ENCODE measurements around the gene KDM7A.

DNA sequence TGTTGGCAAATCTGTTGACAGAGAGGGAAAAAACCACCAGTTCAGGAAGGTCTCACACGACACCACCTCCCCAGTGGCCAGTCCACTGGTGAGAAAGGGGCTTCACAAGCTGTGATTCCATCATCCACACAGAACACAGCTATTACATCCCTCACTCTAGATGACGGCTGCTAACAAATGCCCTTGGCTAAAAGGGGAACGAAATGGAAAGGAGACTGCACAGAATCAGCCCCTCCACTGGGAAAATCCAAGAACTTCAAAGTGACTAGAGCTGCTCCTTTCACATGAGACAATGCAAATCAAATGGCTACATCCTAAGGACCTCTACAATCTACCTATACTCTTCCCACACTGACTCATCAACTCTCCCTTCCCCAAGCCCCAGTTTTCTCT, 119.6 kb downstream of the KDM7A start:
- TF ChIP-seq, protein P1, sequence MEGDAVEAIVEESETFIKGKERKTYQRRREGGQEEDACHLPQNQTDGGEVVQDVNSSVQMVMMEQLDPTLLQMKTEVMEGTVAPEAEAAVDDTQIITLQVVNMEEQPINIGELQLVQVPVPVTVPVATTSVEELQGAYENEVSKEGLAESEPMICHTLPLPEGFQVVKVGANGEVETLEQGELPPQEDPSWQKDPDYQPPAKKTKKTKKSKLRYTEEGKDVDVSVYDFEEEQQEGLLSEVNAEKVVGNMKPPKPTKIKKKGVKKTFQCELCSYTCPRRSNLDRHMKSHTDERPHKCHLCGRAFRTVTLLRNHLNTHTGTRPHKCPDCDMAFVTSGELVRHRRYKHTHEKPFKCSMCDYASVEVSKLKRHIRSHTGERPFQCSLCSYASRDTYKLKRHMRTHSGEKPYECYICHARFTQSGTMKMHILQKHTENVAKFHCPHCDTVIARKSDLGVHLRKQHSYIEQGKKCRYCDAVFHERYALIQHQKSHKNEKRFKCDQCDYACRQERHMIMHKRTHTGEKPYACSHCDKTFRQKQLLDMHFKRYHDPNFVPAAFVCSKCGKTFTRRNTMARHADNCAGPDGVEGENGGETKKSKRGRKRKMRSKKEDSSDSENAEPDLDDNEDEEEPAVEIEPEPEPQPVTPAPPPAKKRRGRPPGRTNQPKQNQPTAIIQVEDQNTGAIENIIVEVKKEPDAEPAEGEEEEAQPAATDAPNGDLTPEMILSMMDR (IDR thresholded peaks at IDR 0.05) = no peak
- TF ChIP-seq, protein P2, sequence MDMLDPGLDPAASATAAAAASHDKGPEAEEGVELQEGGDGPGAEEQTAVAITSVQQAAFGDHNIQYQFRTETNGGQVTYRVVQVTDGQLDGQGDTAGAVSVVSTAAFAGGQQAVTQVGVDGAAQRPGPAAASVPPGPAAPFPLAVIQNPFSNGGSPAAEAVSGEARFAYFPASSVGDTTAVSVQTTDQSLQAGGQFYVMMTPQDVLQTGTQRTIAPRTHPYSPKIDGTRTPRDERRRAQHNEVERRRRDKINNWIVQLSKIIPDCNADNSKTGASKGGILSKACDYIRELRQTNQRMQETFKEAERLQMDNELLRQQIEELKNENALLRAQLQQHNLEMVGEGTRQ (CRISPR knock-in tag; IDR thresholded peaks at IDR 0.05) = no peak
- TF ChIP-seq, protein P3, sequence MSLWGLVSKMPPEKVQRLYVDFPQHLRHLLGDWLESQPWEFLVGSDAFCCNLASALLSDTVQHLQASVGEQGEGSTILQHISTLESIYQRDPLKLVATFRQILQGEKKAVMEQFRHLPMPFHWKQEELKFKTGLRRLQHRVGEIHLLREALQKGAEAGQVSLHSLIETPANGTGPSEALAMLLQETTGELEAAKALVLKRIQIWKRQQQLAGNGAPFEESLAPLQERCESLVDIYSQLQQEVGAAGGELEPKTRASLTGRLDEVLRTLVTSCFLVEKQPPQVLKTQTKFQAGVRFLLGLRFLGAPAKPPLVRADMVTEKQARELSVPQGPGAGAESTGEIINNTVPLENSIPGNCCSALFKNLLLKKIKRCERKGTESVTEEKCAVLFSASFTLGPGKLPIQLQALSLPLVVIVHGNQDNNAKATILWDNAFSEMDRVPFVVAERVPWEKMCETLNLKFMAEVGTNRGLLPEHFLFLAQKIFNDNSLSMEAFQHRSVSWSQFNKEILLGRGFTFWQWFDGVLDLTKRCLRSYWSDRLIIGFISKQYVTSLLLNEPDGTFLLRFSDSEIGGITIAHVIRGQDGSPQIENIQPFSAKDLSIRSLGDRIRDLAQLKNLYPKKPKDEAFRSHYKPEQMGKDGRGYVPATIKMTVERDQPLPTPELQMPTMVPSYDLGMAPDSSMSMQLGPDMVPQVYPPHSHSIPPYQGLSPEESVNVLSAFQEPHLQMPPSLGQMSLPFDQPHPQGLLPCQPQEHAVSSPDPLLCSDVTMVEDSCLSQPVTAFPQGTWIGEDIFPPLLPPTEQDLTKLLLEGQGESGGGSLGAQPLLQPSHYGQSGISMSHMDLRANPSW (CRISPR knock-in tag; conservative IDR thresholded peaks at IDR 0.05; ENCODE audit: low read depth) = no peak
- no peak for TF ChIP-seq TCF7 (CRISPR knock-in tag; IDR thresholded peaks at IDR 0.05; ENCODE audit: low read depth)
- no peak for TF ChIP-seq ESRRA (CRISPR knock-in tag; IDR thresholded peaks at IDR 0.05; ENCODE audit: borderline replicate concordance)
